HG03095 (cell line): ENCODE data around the gene CRISP1.
"Not testable (repeated sequence)": the region's sequence is repeated elsewhere in the genome, so short reads cannot be mapped to it uniquely, and the experiment has no call there.

Experiments
- ATAC-seq: cut with Tn5 transposase; IDR thresholded peaks from one replicate; pipeline ENCODE4 v1.9.1; 2021; ENCODE audit warnings: moderate library complexity; ENCODE audit not compliant: unreplicated experiment

CRISP1 gene, protein sequence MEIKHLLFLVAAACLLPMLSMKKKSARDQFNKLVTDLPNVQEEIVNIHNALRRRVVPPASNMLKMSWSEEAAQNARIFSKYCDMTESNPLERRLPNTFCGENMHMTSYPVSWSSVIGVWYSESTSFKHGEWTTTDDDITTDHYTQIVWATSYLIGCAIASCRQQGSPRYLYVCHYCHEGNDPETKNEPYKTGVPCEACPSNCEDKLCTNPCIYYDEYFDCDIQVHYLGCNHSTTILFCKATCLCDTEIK

DNA sequence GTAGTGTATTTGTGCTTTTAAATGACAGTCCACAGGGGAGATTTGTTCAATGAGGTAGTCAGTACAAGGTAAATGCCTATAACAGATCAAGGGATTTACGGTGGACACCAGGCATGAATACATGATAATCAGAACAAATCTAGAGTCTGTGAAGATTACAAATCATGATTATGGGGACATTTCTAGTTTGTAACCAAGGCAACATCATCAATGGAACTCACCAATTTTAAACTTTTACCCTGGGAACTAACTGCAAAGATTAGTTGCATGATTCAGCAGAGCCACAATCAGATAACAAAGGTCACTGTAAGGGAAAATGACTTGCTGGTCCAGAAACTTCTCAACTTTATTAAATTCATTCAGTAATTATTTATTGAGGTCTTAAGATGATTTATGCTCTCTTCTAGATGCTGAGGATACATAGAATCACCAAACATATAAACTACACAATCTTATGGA lies at the start of gene CRISP1:
CRISP1 (minus strand) TSS at position 51 of the 459 bp plus-strand sequence. CDS start 9,135 bp downstream, outside the sequence.
- no peak for ATAC-seq

DNA sequence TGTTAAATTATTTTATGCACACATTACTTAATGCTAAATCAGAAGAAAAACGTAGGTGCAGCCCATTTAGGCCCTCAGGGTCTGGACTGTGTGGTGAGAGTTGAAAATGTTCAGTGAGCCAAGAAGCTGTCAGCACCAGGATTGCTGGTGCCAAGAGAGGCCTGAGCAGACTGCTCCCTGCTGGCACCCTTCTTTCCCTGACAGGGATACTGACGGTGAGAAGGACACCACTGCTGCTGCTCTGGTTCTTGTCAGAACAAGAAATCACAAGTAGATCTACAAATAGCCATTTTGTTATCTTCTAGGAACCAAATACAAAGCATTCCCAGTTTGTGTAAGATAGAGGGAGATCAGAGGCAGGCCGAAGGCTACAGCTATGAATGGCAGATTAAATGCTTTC lies 48.7 kb upstream of the CRISP1 start:
- no peak for ATAC-seq

DNA sequence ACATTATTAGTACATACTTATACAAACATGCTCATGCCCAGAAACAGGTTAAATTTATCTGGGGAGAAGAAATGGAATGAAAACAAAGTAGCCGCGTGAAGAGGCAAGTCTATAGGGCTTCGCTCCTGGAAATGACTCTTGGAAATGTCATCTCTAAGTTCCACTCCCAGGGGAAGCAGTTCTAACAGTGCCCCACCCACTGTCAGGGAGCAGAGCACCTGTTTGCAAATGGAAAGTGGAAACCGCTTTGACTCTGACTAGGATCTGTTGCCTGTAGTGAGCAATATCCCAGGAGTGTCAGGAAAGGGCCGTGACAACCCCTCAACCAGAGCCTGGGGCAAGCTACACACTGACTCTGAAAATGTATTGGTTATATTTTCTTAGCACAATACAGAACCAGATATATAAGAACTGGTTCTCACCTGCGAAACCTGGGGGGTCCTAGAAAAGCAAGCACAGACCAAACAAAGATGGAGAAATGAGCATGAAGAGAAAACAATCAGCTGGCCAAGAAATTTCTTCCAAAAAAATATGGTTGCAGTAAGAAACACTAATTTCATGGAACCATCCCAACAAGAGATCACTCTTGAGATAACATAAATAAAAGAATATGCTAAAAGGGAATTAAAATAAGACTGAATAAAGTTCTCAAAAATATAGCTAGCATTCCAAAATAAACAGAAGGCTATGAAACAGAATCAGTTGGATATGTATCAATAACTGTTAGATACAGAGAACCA lies 47.5 kb upstream of the CRISP1 start:
- no peak for ATAC-seq

DNA sequence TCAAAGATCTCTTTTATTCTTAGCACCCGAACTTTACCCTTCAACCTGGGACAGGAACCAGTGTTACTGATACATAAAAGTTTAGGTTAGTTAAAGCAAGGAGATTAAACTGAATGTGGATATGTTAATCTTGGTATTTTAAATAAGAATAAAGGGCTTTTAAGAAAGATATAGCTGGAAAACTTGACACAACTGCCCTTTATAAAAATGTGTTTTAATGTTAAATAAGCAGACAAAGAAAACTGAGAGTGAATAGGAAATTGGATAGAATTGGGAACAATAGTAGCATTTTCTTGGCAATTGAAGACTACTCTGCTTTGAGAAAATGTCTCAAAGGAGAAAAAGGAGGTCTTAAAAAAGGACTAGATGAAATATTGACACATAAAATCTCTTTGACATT lies 45.9 kb upstream of the CRISP1 start:
- no peak for ATAC-seq

DNA sequence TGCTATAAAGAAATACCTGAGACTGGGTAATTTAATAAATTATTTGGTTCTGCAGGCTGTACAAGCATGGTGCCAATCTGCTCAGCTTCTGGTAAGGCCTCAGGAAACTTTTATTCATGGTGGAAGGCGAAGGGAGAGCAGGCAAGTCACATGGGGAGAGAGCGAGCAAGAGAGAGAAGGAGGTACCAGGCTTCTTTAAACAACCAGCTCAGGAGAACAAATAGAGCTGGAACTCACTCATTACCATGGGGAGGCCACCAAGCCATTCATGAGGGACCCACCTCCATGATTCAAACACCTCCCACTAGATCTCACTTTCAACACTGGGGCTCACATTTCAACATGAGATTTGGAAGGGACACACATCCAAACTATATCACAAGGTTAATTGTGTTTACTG lies 44.9 kb upstream of the CRISP1 start:
- ATAC-seq: no peak

DNA sequence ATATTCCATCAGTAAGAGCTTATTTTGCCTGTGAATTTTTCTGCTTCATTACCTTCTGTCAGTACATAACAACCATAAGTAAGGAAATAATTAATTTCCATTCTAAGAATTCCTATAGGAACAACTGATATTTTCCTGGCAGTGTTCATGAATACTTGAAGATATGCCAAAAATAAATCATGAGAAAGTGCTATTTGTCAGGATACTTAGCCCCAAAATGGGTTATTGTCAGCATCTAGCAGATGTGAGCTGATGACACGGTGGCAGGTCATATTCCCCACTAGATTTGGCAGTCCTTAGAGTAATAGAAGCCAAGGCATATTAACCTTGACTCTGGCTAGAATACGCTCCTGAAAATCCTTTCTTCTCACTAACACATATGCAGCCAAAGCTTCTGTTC lies 43.2 kb upstream of the CRISP1 start:
- ATAC-seq: no peak

DNA sequence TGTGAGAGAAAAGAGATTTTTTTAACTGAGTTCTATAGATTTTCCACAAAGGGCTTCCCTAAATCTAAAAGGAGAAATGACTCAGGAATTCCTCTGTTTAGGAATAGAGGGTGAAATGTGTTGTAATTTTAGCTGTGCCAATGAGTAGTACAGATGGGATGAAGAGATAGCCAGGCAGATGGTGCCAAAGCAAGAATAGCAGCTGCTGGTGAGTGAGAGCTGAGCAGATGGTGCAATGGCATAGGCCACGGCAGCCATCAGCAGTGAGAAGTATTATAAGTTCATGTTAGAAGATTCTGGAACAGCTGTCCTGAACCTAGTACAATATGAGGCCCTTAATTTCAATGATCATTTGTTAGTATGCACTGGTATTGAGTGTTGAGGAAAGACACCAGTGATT lies 40.2 kb upstream of the CRISP1 start:
- ATAC-seq: no peak

DNA sequence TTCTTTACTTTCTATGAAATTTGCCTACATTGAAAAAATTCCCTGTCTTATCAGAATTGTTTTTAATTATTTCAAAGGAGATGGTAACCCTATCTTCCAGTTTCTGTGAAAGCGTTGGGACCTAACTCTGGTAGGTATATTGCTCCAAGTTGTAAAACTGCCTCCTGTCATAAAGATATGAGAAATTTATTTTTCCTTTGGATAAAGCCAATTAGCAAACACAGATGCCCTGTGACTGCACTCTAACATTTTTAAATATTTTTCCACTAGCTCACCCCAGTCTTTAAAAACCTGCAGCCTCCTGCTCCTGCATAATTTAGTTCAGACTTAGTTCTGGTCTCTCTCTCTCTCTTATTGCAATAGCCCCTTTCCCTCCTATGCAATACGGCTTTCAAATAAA lies 39.0 kb upstream of the CRISP1 start:
- no peak for ATAC-seq

DNA sequence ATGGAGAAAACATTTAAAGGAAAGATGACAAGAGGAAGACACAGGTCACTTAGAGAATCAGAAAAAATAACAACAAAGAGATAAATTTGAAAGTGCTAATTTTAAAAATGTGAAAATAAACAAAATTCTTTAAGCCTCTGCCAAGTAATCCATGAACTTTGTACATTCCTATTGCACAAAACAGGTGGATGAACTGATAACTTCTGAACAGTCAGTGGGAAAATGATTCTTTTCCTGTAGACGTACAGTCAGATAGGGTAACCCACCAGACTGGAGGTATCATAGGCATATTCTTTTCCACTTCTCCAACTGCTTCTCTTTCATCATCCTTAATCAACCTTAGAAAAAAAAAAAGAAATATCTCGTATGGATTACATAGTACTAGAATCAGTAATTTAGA lies 36.5 kb upstream of the CRISP1 start:
- no peak for ATAC-seq

DNA sequence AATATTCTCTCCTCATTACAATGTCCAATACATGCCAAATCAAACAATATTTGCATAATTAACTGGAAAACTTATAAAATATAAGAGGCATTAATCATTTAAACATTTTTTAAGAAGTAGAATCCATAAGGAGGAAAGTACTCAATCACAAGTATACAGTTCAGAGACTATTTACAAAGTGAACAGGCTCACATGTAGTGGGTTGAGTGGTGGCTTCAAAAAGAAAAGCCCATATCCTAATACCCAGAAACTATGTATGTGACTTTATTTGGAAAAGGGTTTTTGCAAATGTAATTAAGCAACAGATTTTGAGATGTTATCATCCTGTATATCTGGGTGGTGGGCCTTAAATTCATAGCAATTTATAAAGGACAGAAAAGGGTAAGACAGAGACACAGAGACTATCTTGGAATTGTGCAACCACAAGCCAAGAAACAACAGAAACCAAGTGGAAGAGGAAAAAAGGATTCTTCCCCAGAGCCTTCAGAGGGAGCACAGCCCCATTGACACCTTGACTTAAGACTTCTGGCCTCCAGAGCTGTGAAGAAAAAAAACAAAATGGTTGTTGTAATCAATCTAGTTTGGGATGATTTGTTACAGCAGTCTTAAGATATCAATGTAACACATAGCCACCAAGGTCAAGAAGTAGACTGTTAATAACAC lies 32.7 kb upstream of the CRISP1 start:
- no peak for ATAC-seq

DNA sequence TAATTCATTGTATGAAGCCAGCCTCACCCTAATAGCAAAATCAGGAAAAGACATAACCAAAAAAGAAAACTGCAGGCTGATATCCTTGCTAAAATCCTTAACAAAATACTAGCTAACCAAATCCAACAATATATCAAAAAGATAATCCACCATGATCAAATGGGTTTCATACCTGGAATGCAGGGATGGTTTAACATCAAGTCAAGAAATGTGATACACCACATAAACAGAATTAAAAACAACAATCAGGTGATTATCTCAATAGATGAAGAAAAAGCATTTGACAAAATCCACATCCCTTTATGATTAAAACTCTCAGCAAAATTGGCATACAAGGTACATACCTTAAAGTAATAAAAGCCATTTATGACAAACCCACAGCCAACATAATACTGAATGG lies 29.2 kb upstream of the CRISP1 start:
- ATAC-seq: not testable (repeated sequence)

DNA sequence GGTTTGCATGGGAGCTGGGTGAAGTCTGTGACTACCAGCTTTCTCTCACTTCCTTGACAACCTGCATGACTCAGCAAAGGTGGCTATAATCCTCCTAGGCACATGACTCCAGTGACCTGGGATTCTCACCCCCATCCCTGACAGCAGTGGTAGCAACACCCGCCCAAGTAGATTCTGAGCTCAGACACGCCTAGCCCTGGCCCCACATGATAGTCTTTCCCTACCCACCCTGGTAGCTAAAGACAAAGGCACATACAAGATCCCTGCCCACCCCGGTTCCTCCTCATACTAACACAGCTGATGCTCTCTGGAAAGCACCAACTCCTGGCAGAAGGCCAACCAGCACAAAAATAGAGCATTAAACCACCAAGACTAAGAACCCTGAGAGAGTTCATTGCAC lies 25.9 kb upstream of the CRISP1 start:
- no peak for ATAC-seq

DNA sequence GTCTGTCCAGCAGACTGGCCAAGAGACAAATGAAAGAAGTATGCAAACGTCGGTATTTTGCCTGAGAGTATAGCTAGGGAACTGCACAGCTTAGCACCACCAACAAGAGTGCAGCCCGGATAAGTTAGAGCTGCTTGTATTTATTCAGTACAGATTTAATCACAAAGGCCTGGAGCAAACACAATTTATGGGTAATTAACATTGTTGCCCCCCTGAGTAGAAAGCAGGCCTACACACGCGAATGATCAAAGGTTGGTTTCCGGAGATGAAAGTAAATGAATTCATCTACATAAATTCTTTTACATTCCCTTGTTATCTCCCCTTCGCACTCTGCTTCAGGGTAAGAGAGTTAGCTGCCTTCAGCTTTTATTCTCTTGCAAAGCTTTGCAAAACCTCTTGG lies 24.7 kb upstream of the CRISP1 start:
- no peak for ATAC-seq

DNA sequence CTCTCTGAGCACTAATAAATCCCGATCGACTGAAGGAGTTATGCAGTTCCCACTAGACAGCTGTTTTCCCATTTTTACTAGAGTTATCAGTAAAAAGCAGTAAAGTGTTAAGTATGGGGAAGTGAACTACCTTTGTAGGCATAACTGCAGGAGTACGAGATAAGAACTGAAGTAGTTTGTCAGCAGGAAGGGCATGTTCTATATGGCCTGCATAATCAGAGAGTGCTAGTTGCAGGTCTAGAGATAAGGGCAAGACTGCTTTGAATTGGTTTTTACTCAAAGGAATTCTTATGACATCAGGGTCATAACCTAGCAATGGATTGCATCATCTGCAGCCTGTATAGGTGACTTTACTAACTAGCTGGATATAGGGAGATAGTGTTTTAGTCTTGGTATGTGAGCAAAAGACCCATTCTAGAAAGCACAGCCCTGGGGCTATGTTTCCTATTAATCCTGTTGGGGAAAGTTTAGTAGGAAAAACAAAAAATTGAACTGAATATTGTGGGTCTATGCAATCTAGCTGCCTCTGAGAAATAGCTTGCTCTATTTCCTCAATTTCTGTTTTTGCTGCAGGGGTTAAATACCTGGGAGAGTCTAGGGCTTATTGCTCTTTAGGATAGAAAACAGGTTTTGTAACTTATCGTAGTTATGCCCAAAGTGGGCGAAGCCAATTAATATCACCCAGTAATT lies 22.6 kb upstream of the CRISP1 start:
- no peak for ATAC-seq

DNA sequence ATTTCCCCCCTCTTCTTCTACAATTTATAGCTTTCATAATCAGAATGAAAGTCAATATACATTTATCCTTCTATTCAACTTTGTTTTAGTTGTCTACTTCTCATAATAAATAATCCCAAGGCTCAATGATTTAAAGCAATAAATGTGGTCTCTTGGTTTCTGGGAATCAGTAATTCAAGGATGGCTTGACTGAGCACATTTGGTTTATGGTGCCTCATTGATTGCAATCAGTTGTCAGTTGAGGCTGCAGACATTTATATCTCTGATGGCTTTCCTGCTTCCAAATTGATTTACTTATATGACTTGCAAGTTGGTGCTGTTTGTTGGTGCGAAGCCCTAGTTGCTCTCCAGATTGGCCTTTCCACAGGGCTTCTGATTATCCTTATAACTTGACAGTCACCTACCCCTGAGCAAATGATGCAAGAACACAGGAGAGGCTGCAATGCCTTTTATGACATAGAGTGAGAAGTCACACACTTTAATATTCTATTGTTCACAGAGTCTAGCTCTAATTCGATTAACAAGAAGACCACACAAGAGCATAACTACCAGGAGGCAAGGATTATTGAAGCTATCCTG lies 2.7 kb upstream of the CRISP1 start:
- ATAC-seq: no peak

DNA sequence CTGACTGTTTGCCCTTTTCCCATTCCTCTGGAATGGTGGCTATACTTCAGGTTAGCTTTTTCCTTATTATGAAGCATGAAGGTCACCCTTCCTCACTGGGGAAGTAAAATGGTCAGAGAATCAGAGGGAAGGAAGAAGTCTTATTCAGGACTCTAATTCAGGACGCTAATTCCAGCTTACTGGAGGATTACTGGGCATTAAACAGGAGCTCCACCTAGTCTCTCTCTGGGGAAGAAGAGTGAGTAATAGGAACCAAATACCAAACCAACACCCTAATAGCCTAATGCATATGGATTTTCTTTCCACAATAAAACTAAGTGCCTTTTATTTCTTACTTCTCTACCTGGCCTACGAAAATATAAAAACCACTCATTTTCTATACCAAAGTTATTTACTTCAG lies 10.1 kb downstream of the CRISP1 start:
- ATAC-seq: no peak

DNA sequence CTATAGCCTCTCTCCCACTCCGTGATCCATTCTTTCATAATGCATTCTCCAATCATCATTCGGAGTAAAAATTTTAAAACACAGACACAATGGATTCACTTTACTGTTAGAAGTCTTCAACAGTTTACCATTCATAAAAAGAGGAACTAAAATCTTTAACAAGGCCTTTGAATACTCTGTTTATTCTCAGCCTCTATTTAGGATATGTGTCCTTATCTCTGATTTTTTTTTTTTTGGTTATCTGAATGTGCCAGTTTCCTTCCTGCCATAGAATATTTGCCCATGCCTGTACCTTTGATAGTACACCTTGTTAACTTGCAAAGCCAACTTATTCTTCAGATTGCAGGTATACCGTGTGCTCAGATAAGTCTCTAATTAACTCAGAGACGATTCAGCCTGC lies 11.1 kb downstream of the CRISP1 start:
- ATAC-seq: no peak

DNA sequence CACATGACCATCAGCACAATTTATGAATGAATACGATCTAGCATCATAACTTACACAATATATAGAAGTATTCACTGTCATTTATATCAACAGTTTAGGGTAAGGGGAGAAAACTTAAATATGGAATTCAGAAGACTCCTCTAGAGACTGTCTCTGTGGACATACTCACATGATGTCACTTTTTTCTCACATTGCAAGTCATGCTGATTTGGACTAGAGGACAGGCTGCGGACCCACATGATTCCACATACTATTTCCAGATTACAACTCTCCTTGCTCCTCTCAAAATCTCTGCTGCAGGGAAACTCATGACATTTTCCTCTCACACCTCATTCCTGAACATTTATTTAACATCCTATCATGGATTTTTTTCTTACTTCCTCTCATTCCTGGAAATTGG lies 13.4 kb downstream of the CRISP1 start:
- ATAC-seq: no peak

DNA sequence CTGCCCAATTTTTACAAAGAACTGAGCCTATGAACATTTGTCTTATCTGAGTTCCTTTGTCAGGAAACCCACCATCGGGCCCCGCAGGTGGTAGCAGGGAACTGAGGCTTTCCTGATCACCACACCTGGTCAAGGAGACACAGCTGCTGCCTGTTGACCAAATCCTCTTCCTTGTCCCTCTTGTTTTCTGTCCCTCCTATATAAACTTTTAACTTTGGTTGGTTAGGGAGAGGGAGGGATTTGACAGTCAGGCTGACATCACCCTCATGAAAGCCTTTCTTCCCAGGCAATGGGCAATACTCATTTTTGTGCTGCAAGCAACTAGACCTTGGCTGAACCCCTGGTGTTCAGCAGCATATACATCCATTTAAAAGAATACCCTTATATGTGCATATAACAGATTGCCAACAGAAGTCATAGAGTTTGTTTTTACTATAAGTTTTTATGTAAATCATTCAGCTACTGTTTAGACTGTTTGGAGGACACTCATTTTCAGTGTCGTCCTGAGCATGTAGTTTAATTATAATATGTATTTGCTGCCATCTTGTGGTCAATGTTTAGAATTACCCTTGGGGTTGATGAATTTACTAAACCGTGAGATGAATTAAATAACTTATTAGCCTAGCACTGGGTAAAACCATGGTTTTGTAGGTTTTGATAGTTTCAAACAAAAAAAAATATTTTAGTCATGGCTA lies 17.0 kb downstream of the CRISP1 start:
- peak; percentile 89 for ATAC-seq

DNA sequence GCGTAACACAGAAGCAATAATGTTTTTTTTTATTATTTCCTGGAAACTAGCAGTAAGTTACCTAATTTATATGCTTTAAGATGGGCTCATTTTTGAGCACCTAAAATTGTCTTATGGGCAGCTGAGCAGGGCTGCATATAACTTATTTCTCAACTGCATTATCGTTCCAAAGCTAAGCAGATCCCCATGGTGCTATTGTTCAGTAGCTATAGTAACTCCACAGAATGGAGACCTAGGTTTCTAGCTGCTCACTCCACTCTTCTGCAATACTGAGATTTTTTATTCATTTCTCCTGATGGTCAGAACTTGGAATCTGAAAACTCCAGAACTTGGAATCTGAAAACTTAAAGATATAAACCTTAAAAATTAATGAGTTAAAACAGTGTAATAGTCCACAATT lies 18.7 kb downstream of the CRISP1 start:
- ATAC-seq: no peak

DNA sequence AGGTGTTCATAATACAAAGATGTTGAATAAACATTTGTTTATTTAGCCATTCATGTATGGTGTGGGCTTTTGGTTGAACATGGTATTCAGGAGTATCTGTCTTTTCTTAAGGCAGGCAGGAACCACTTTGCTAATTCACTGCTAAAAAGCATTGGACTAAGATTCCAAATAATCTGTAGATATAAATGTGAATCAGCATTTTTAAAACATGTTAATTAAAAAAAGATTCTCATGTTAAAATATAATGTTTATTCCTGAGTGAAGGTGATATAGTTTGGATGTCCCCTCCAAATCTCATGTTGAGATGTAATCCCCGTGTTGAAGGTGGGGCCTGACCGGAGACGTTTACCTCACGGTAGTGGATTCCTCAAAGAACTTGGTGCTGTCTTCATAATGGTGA lies 19.3 kb downstream of the CRISP1 start:
- ATAC-seq: no peak
